Measurements from ENCODE around the gene PTPRT. TPM values are rescaled to one million over a fixed set of nuclear protein-coding genes. Genes with fewer than 3 reads are reported as not detected.

PTPRT gene
- total RNA-seq, 4 donors from 2014 or later, result 0.63 to 2.2 (median 1.8) TPM

DNA sequence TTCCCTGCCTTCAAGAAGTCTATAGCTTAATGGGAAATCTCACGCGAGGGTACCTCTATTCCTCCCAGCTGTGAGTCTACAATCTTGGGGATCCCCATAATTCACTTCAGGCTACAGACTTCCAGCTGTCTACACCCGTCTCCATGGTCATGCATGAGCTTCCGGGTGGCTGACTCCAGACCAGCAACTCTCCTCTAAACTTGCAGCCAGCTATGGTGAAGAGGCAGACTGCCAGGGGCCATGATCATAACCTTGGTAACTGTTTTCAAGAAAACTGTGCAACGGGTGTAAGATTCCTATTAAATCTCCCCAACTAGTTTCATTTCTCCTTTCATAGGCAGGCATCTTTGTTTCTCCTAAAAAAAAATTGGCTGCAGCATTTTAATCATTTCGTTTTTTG lies 1037.1 kb downstream of the PTPRT start:
- no peak for ATAC-seq (ENCODE audit: low FRiP score)
- no peak for DNase-seq (ENCODE audit: low spot score)
- TF ChIP-seq, protein P1, sequence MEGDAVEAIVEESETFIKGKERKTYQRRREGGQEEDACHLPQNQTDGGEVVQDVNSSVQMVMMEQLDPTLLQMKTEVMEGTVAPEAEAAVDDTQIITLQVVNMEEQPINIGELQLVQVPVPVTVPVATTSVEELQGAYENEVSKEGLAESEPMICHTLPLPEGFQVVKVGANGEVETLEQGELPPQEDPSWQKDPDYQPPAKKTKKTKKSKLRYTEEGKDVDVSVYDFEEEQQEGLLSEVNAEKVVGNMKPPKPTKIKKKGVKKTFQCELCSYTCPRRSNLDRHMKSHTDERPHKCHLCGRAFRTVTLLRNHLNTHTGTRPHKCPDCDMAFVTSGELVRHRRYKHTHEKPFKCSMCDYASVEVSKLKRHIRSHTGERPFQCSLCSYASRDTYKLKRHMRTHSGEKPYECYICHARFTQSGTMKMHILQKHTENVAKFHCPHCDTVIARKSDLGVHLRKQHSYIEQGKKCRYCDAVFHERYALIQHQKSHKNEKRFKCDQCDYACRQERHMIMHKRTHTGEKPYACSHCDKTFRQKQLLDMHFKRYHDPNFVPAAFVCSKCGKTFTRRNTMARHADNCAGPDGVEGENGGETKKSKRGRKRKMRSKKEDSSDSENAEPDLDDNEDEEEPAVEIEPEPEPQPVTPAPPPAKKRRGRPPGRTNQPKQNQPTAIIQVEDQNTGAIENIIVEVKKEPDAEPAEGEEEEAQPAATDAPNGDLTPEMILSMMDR (IDR thresholded peaks at IDR 0.05), result no peak

DNA sequence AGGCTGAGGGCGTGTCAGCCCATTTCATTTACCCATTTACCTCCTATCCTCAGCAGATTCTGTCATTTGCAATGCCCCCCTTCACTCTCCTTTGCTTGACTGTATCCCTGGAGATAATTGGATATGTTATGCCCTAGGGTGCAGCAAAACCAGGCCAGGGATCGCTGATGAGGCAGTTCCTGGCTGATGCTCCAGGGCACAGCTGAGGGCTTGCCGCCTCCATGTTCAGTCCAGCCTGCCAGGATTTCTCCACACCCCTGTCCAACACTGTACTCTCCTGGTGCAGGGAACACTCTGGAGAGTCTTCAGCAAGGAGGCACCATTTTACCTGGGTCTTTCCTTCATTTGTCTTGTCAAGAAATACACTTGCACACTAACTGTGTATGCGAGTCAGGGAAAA lies 1039.5 kb downstream of the PTPRT start:
- DNase-seq (ENCODE audit: low spot score), result no peak
- TF ChIP-seq, protein P1 (IDR thresholded peaks at IDR 0.05), result no peak
- no peak for ATAC-seq (ENCODE audit: low FRiP score)

DNA sequence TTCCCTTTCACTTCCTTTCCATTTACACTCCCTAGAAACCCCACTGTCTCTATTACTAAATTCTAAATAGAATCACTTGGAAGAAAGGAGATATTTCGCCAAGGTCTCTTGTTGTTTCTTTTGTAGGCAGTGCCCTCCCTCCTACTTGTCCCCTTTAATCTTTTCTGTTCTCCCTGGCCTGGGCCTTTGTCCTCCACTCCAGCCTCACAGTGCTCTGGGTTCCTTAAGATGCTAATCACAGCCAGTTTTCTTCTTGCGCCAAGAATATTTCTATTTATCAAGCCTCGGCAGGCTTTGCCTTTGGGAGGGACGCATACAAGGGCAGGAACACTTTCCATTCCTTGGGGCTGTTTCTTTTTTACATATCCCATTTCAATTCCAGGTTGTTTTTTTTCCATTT lies 1051.0 kb downstream of the PTPRT start:
- TF ChIP-seq, protein P1 (IDR thresholded peaks at IDR 0.05), result no peak
- ATAC-seq (ENCODE audit: low FRiP score) (no peak), DNase-seq (ENCODE audit: low spot score) (no peak)

DNA sequence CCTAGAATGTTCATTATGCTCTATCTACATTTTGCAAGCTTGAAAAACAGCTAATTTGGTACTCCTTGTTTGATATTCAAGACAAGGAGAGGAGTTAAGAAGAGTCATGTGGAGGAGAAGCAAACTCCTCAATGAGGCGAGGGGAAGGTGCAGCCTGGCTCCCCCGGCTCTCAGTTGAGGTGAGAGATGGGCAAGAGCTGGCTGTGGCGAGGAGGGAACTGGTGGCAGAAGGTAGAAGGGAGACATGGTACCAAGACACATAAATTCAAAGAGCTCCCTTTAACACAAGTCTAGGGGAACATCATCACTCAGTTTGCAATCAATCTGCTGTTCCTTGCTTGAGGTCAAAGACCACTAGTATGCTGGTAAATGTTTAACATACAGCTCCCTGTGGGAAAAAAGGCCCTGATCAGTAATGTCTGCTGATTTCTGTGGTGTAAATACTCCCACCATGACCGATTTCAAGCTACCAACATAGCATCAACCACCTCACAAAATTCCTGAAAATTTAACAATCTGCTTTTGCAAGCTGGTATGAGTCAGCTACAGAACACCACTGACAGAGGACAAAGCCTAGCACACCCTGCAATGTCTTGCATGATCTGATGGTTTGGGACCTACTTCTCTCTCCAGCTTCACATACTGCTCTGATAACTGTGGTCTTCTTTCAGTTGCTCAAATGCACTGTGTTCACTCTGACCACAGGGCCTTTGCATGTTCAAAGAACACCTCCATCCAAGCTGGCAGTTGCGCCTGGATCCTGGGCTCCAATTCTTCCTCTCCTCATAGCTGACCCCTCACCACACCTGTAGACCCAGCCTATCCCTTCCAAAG lies 1055.2 kb downstream of the PTPRT start:
- TF ChIP-seq, protein P1 (IDR thresholded peaks at IDR 0.05), result no peak
- ATAC-seq (ENCODE audit: low FRiP score) (no peak), DNase-seq (ENCODE audit: low spot score) (no peak)

DNA sequence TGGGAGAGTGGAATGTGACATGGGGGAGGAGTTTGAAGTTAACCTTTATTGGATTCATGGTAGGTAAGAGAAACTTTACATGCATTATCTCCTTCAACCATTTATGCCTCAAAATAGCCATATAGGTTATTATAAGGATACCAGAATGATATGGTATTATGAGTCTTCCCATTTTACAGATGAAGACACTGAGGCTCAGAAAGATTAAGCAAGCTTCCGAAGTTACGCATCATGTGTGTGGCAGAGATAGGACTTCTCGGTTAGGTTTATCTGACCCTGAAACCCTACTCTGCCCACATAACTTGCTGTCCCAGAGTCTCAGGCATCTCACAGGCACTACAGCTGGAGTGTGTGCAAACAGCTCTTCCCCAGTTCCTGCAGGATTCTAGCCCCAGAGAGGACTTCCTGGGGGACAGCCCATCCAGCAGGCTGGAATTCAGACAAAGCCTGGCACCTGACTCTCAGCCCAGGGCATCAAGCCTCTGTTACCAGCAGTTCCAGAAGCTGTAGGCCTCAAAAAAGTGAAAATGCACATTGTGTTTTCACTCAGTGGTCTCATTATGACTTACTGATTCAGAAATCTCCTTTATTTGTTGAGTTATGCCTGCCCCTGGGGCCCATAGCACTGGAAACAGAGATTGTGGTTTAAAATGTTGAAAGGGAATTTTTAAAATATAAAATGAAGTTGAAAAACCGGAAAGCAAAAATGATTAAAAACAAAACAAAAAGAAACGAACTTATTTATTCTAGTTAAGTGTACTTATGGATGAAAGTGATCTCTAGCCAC lies 1058.7 kb downstream of the PTPRT start:
- no peak for ATAC-seq (ENCODE audit: low FRiP score)
- no peak for DNase-seq (ENCODE audit: low spot score)
- TF ChIP-seq, protein P1 (IDR thresholded peaks at IDR 0.05), result no peak

DNA sequence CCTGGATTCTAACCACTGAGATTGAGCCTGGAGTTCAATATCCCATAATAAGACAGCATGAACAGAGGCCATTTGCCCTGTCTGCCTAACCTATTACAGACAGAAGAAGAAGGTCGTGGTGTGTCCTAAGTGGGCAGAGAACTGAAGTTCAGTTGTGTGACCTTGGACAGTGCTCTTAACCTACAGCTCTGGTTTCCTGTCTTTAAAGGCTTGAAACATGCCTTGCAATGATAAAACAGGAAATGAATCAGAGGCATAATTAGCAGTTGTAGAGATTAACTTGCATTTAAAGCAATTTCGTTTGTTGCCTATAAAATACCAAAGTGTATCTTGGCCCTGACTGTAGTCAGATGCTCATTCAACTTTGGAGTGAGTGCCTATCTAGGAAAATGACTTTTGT lies 1064.3 kb downstream of the PTPRT start:
- ATAC-seq (ENCODE audit: low FRiP score), result no peak
- TF ChIP-seq, protein P1 (IDR thresholded peaks at IDR 0.05), result no peak
- DNase-seq (ENCODE audit: low spot score), result no peak
